Skeletal muscle cell (primary cell): ENCODE measurements around the gene C20orf173.
"Not testable (repeated sequence)": the region's sequence is repeated elsewhere in the genome, so short reads cannot be mapped to it uniquely, and the experiment has no call there.

Experiments used
- DNase-seq: peaks from one replicate; pipeline ENCODE4 v3.0.0-alpha.2; 2010; ENCODE audit warnings: low read depth
- H3K4me3 ChIP-seq: 2 replicates; pipeline ENCODE4 v1.5.1; 2011; ENCODE audit warnings: low read depth, mild to moderate bottlenecking, control low read depth, low read length, moderate library complexity

C20orf173 gene

DNA sequence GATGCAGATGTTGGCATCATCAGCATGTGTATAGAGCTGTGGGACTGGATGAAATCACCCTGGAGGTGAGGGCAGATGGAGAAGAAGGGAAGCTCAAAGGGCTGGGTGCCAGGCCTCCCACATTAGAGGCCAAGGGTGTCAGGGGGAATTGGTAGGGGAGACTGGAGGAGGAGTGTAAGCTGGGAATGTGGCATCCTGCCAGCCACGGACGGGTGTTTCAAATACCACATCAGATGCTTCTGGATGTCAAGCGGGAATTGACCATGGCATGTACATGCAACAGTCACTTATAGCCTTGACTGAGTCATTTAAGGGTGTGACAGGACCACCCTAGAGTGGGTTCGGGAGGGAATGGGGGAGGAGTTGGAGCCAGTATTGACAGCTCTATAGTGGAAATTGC lies 22.1 kb upstream of the C20orf173 start:
- no peak overlapping the region for H3K4me3 ChIP-seq
- no peak for DNase-seq

- DNase-seq = no peak
- H3K4me3 ChIP-seq = no peak overlapping the region
These were observed 17.9 kb upstream of the C20orf173 start for GRCh38 chr20:35547329-35547728.

GRCh38 chr20:35546127-35546526 lies 16.7 kb upstream of the C20orf173 start:
- no peak for DNase-seq
- H3K4me3 ChIP-seq = no peak overlapping the region

- not testable (repeated sequence) for H3K4me3 ChIP-seq, DNase-seq
These were observed 15.5 kb upstream of the C20orf173 start for GRCh38 chr20:35544941-35545340.

DNA sequence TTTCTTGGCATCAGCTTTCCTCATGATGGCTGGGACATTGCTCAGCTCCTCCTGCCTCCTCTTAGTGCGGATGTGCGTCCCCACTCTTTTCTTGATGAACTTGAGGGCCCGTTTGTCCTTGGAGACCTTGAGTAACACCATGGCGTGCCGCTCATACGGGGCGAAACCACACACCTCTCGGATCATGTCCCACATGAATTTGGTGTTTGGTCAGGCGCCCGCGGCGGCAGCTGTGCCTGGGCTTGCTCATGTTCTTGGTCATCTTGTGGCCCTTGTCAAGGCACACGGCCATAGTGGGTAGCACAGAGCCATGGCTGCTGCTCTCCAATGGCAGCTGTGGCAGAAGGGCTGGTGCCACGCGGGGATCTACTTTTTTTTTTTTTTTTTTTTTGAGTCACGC lies 15.0 kb upstream of the C20orf173 start:
- no peak overlapping the region for H3K4me3 ChIP-seq
- DNase-seq = no peak

DNA sequence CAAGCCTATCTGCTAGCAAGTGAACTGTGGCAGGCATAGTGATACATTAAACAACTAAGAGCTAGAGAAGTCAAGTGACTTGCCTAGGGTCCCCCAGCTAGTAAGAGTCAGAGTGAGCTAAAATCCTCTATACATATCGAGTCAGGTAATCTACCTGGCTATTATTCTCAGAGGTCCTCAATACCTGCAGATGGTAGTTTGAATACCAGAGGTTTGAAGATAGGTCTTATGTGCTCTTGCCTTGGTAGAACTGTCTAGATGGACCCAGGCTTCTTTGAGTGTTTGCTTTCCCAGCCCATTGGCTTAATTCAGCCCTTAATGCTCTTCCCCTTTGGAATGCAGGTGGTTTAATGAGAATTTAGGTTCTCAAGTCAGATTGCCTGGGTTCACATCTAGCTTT lies 13.5 kb upstream of the C20orf173 start:
- no peak overlapping the region for H3K4me3 ChIP-seq
- no peak for DNase-seq

DNA sequence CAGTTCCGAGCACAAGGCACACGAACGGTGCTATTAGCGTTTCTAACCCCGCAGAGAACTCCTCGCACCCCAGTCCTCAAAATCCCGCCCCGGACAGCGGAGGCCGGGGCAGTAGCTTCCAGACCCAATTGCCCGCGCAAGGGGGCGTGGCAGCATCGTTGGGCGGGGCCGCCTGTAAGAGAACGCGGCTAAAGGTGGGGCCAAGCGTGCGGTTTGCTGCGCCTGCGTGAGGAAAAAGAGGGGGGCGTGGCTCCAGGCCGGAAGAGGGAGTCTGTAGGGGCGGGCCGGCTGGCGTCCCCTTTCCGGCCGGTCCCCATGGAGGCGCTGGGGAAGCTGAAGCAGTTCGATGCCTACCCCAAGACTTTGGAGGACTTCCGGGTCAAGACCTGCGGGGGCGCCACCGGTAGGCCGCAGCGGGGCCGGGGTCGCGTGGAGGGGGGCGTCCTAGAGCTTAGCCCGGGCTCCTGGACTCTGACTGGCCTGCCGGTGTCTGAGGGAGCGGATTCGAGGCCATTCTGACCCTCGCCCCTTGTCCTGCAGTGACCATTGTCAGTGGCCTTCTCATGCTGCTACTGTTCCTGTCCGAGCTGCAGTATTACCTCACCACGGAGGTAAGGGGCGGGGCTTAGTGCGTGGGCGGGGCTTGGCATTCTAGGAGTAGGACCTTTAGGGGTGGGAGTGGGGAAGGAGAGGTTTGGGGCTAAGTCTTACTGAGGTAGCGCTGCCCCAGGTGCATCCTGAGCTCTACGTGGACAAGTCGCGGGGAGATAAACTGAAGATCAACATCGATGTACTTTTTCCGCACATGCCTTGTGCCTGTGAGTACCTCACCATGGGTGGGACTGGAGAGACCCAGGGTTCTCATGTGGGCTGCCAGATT lies 12.6 kb upstream of the C20orf173 start, which contains the start of gene ERGIC3:
Gene ERGIC3 (plus strand): TSS at position 296 of the 880 bp plus-strand sequence. CDS start 20 bp downstream, at position 316.
- peak; percentile 78 for DNase-seq
- H3K4me3 ChIP-seq = peak within 1 kb of the TSS; percentile 96

GRCh38 chr20:35541118-35541782 lies 11.8 kb upstream of the C20orf173 start:
- peak overlapping the region; percentile 96 for H3K4me3 ChIP-seq

DNA sequence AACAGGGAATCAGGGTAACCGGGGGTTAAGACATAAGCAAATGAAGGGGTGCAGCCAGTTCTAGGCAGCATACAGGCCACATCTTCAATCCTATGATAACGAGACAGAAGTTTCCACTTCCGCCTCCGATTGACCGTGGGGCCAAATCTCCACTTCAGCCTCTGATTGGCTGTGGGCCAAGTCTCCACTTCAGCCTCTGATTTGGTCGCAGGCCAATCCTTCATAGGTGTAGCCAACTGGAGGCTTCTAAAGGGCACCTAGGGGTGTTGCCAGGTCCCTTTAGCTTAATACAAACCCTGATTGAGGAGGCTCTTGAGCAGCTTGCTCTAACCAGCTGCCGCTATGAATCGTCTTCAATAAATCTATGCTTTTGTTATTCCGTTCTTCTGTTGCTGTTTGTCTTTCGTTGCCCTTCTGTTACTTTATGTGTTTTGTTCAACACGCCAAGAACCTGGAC lies 10.3 kb upstream of the C20orf173 start:
- DNase-seq = no peak
- no peak overlapping the region for H3K4me3 ChIP-seq

More at GRCh38 chr20:35541118-35541782, 11.8 kb upstream of the C20orf173 start:
- no peak for DNase-seq

- no peak for DNase-seq
- no peak overlapping the region for H3K4me3 ChIP-seq
These were observed 2.2 kb downstream of the C20orf173 start for GRCh38 chr20:35527122-35527769.

DNA sequence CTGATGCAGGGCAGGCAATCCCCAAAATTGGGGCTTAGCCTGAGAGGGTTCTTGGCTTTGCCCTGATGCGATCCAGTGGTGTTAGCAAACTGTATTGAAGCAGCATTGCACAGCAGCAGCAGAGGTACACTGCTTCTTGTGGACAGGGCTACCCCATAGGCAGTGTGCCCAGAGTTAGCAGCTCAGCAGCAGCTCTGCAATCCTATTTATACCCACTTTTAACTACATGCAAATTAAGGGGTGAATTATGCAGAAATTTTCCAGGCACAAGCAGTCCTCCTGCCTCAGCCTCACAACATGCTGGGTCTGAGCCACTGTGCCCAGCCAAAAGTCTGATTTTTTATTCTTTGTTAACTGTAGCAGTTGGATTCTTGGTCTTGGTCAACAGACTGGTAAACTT lies 3.8 kb downstream of the C20orf173 start:
- H3K4me3 ChIP-seq = no peak overlapping the region
- DNase-seq = no peak

DNA sequence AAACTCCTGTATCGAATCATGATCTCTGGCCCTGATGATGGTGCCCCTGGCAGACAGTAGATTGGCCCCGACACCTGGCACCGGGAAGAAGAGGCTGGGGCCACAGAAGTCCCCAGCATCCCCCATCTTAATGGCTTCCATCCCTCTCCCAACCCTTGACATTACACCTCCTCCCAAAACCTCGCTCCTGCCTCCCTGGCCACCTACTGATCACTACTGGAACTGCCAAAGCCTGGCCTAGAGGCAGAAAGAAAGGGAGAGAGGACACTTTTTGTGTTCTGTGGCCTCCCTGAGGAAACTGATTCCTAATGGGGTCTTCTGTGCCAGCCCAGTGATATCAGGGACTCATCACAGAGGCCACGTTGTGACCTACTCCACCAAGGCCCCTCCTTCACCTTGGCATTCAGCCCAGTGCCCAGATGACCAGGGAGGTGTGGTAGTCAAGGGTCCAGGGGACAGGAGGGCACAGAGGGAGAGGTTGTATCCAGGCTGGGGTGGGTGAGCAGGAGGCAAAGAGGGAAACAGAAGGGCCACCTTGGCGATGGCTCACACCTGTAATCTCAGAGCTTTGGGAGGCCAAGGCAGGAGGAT lies 6.1 kb downstream of the C20orf173 start:
- DNase-seq = no peak
- H3K4me3 ChIP-seq = no peak overlapping the region

DNA sequence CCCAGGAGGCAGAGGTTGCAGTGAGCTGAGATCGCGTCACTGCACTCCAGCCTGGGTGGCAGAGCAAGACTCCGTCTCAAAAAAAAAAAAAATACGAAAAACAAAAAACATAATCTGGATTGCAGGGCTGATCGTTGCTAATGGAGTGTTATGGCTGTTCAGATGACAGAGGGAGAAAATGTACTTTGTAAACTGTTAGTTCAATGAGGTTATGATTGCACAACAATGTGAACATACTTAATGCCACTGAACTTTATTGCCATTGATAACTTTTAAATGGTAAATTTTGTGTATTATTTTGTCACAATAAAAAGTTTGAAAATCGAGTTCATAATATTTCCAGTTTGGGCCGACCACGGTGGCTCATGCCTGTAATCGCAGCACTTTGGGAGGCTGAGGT lies 10.5 kb downstream of the C20orf173 start:
- H3K4me3 ChIP-seq = no peak overlapping the region
- no peak for DNase-seq

- H3K4me3 ChIP-seq, DNase-seq: not testable (repeated sequence)
These were observed 11.7 kb downstream of the C20orf173 start for GRCh38 chr20:35517767-35518166.

GRCh38 chr20:35517125-35517524 lies 12.3 kb downstream of the C20orf173 start:
- DNase-seq = no peak
- no peak overlapping the region for H3K4me3 ChIP-seq

GRCh38 chr20:35515949-35516645 lies 13.4 kb downstream of the C20orf173 start:
- no peak overlapping the region for H3K4me3 ChIP-seq
- DNase-seq = peak; percentile 53

- H3K4me3 ChIP-seq = no peak overlapping the region
- no peak for DNase-seq
These were observed 14.1 kb downstream of the C20orf173 start for GRCh38 chr20:35515341-35515740.

GRCh38 chr20:35514371-35514932 lies 15.0 kb downstream of the C20orf173 start:
- no peak overlapping the region for H3K4me3 ChIP-seq

More at GRCh38 chr20:35514371-35514932, 15.0 kb downstream of the C20orf173 start:
- DNase-seq = no peak
